ENCODE measurements around the gene ZNF554. TPM values are rescaled to one million over a fixed set of nuclear protein-coding genes. Genes with fewer than 3 reads are reported as not detected.
"Not testable (repeated sequence)": the region's sequence is repeated elsewhere in the genome, so short reads cannot be mapped to it uniquely, and the experiment has no call there.

ZNF554 gene
- total RNA-seq, 1 donor from 2014 or later = 12.6 TPM

DNA sequence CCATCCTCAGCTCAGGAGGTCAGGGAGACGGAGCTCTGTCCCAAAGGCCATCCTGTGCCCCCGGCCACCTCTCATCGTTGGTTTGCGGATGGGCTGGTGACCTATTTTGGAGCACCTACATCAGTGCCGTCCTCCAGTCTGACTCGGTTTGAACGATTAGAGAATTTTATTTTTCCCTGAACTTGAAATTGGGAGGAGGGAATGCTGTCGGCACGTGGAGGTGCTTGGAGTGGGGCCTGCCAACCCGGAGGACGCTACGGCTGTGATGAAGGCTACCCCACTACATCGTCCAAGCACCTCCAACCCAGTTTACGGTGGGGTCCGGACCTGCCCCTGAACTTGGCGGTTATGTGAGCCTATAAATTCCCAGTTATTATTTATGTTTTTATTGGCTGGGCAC lies 3.0 kb upstream of the ZNF554 start:
- DNase-seq (ENCODE audit: low spot score in 2 of 2, unreplicated experiment in 2 of 2) = no peak
- Mint-ChIP-seq H3K4me3 (no peak overlapping the region), H3K9me3 (no peaks in the 10 kb centered on the region), H3K36me3 (no peaks in the 10 kb centered on the region), H3K27ac (no peak overlapping the region), H3K4me1 (peaks cover 3% of the 10 kb centered on the region), H3K27me3 (ENCODE audit: low read depth) (no peaks in the 10 kb centered on the region)
- TF ChIP-seq, protein P1, sequence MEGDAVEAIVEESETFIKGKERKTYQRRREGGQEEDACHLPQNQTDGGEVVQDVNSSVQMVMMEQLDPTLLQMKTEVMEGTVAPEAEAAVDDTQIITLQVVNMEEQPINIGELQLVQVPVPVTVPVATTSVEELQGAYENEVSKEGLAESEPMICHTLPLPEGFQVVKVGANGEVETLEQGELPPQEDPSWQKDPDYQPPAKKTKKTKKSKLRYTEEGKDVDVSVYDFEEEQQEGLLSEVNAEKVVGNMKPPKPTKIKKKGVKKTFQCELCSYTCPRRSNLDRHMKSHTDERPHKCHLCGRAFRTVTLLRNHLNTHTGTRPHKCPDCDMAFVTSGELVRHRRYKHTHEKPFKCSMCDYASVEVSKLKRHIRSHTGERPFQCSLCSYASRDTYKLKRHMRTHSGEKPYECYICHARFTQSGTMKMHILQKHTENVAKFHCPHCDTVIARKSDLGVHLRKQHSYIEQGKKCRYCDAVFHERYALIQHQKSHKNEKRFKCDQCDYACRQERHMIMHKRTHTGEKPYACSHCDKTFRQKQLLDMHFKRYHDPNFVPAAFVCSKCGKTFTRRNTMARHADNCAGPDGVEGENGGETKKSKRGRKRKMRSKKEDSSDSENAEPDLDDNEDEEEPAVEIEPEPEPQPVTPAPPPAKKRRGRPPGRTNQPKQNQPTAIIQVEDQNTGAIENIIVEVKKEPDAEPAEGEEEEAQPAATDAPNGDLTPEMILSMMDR (IDR thresholded peaks at IDR 0.05; ENCODE audit: unreplicated experiment) = no peak

DNA sequence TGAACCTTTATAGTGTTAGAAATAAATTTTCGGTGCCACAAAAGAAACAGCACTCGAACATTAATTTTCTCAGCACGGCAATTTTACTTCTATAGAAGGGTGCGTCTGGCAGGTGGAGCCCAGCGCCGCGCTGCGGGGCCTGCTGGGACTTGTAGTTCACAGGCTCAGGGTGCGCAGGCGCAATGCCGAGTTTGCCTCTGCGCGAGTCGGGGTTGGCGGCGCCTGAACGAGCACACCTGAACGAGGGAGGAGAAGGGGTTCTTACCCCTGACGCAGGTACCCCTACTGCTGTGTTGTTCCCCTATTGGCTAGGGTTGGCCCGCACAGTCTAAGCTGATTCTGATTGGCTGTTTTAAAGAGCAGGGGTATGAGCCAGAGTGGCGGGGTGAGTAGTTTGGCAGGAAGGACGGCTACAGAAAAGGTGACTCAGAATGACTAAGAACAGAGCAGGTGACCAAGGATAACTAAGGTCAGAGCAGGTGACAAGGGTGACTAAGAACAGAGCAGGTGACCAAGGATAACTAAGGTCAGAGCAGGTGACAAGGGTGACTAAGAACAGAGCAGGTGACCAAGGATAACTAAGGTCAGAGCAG lies 2.3 kb upstream of the ZNF554 start:
- H3K4me1 Mint-ChIP-seq; H3K9me3 Mint-ChIP-seq; DNase-seq (ENCODE audit: low spot score in 2 of 2, unreplicated experiment in 2 of 2); H3K4me3 Mint-ChIP-seq; H3K27me3 Mint-ChIP-seq (ENCODE audit: low read depth); H3K27ac Mint-ChIP-seq; H3K36me3 Mint-ChIP-seq: not testable (repeated sequence)

DNA sequence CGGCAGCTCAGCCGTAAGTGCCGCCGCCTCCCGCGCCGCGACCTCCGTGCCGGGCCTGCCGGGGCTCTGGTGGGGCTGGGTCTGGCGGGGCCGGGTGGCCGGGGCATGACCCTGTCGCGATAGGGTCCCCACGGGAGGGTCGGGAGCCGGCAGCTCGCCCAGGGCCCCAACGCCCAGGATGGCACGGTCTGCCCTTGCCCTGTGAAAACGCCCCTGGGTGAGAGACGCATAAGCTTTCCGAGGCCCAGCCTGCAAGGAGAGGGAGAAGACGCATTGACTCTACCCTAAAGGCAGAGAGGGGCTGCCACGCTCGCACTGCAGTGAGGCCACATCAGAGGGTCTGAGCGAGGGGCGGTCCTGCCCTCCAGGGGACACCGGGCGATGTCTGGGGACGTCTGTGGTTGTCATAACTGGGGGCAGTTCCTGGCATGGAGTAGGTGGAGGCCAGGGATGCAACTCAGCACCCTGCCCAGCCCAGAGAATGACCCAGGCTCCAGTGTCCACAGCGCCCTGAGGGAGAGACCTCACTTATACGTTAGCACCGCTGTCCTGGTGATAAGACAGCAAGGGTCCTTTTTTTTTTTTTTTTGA lies 539 bp downstream of the ZNF554 start:
- TF ChIP-seq, protein P1 (IDR thresholded peaks at IDR 0.05; ENCODE audit: unreplicated experiment) = no peak
- Mint-ChIP-seq H3K27ac (peak overlapping the region; percentile 85), H3K27me3 (ENCODE audit: low read depth) (no peaks in the 10 kb centered on the region), H3K4me3 (peak overlapping the region; percentile 93), H3K4me1 (peaks cover 3% of the 10 kb centered on the region), H3K9me3 (no peaks in the 10 kb centered on the region), H3K36me3 (peaks cover 9% of the 10 kb centered on the region)
- peak in 1 of 2 experiments; percentile 55 for DNase-seq (ENCODE audit: low spot score in 2 of 2, unreplicated experiment in 2 of 2)

DNA sequence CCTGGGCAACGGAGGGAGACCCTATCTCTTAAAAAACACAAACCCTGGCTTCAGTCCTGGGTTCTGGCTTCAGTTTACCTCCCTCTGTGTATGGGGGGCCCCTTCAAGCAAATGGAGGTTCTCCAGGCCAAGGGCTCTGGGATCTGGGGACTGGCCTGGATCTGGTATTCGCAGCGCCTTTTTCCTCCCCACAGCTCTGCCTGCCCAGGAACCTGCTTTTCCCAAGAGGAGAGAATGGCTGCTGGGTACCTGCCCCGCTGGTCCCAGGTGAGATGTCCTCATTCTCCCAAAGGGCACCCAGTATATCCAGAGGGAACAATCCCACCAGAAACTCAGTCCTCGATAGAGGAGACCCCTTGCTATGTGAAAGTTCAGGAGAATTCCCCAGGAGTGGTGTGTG lies 3.2 kb downstream of the ZNF554 start:
- DNase-seq (ENCODE audit: low spot score in 2 of 2, unreplicated experiment in 2 of 2) = no peak
- TF ChIP-seq, protein P1 (IDR thresholded peaks at IDR 0.05; ENCODE audit: unreplicated experiment) = no peak
- Mint-ChIP-seq H3K4me3 (no peak overlapping the region), H3K9me3 (peaks cover 8% of the 10 kb centered on the region), H3K27ac (no peak overlapping the region), H3K4me1 (peaks cover 3% of the 10 kb centered on the region), H3K27me3 (ENCODE audit: low read depth) (no peaks in the 10 kb centered on the region), H3K36me3 (peaks cover 29% of the 10 kb centered on the region)

DNA sequence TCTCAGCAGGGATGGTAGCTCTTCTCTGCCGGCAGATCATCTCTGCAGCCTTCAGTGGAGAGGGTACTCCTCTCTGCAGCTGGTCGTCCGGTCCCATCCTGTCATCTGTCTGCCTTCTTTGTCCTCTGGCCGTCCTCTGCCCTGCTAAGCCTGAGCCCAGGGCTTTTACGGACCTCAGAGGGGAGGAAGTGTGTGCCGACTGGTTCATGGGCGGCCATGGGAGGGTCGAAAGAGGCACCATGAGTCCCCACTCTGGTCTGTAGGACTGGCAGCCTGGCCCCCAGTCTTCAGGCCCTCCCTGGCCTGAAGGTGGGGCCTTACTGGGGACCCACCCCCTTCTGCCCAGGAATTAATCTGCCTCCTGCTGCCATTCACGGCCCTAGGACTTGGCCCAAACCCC lies 4.0 kb downstream of the ZNF554 start:
- no peak overlapping the region for H3K4me3 Mint-ChIP-seq

DNA sequence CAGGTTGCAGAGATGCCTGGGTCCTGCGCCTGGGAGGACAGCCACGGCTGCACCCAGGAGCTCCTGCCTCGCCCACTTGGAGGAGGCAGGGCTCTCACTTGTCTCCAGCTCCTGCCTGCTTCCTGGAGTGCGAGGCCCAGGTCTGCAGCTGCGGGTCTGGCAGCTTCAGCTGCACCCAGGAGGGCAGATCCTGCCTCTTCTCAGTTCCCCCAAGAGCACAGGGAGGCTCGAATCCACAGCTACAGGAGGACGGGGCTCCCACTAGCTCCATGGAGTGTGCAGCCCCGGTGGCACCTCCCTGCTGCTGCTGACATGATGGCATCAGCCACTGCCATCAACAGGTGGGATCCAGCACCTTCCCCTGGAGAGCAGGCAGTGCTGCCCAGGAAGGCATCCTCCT lies 4.5 kb downstream of the ZNF554 start:
- Mint-ChIP-seq H3K4me1 (peaks cover 3% of the 10 kb centered on the region), H3K9me3 (peaks cover 16% of the 10 kb centered on the region), H3K27ac (no peak overlapping the region), H3K27me3 (ENCODE audit: low read depth) (no peaks in the 10 kb centered on the region), H3K36me3 (peaks cover 42% of the 10 kb centered on the region), H3K4me3 (no peak overlapping the region)
- TF ChIP-seq, protein P1 (IDR thresholded peaks at IDR 0.05; ENCODE audit: unreplicated experiment) = no peak
- no peak for DNase-seq (ENCODE audit: low spot score in 2 of 2, unreplicated experiment in 2 of 2)

More for the DNA sequence above, 4.0 kb downstream of the ZNF554 start:
- peaks cover 15% of the 10 kb centered on the region for H3K9me3 Mint-ChIP-seq
- DNase-seq (ENCODE audit: low spot score in 2 of 2, unreplicated experiment in 2 of 2) = no peak
- peaks cover 3% of the 10 kb centered on the region for H3K4me1 Mint-ChIP-seq
- peaks cover 37% of the 10 kb centered on the region for H3K36me3 Mint-ChIP-seq
- TF ChIP-seq, protein P1 (IDR thresholded peaks at IDR 0.05; ENCODE audit: unreplicated experiment) = no peak
- no peaks in the 10 kb centered on the region for H3K27me3 Mint-ChIP-seq (ENCODE audit: low read depth)
- H3K27ac Mint-ChIP-seq = no peak overlapping the region
